Measurements from ENCODE around the gene RYR3. TPM values are rescaled to one million over a fixed set of nuclear protein-coding genes. Genes with fewer than 3 reads are reported as not detected.

RYR3 gene
- total RNA-seq: not detected in 2 replicates

GRCh38 chr15:33310481-33311311 lies at the start of gene RYR3:
Gene RYR3, plus strand, starts transcription at chr15:33310967. Its CDS starts 79 bp downstream, at chr15:33311046.

Other genes starting within 250 kb of the RYR3 start
- 5.5 and 11.0 TPM in 2 replicates for gene FMN1, start 116.3 kb upstream of the RYR3 start, total RNA-seq